ENCODE data around the gene SELENOS. TPM values are rescaled to one million over a fixed set of nuclear protein-coding genes. Genes with fewer than 3 reads are reported as not detected.

SELENOS gene
- polyA plus RNA-seq, 4 donors = 88.2 to 148 (median 132) TPM

- H3K9me3 ChIP-seq (ENCODE audit: control insufficient read depth in 2 of 2, insufficient read depth in 1 of 2, low read depth in 1 of 2, low read length in 1 of 2) = peaks cover 0 to 4% of the 10 kb centered on the region in 2 donors
- FAIRE-seq (no peak), DNase-seq (no peak)
- no peak overlapping the region for H3K27ac ChIP-seq (ENCODE audit: low read depth in 1 of 3, low read length in 2 of 3)
- 83 to 95% (median 86%) methylated on average over 5 of the region's 5 CpGs for WGBS, 3 donors
- no peaks in the 10 kb centered on the region for H3K27me3 ChIP-seq (ENCODE audit: control insufficient read depth in 3 of 3, insufficient read depth in 3 of 3, low read length in 3 of 3)
- H3K4me1 ChIP-seq (ENCODE audit: control insufficient read depth in 3 of 3, insufficient read depth in 2 of 3, low read depth in 1 of 3, low read length in 2 of 3) = peaks cover 0 to 4% (median 0%) of the 10 kb centered on the region in 3 donors
- no peak overlapping the region for H3K4me3 ChIP-seq (ENCODE audit: low read depth in 1 of 3, low read length in 3 of 3)
- peaks cover 0 to 29% (median 5%) of the 10 kb centered on the region in 3 donors for H3K36me3 ChIP-seq (ENCODE audit: control insufficient read depth in 3 of 3, insufficient read depth in 2 of 3, low read depth in 1 of 3, low read length in 3 of 3)
Observed at GRCh38 chr15:101232677-101233076, 44.6 kb downstream of the SELENOS start.

DNA sequence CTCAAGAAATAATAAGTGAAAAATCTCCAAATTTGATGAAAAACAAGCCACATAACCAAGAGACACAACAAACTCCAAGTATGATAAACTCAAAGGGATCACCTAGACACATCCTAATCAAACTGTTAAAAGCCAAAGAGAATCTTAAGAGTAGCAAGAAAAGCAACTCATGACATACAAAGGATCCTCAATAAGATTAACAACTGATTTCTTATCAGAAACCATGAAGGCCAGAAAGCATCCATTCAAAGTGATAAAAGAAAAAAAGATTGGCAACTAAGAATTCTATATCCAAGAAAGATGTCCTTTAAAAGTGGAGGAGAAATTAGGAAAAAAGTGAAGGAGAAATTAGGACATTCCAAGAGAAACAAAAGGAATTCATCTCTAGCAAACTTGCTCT lies 49.0 kb downstream of the SELENOS start:
- DNase-seq (no peak), FAIRE-seq (no peak)
- Histone ChIP-seq H3K4me1 (ENCODE audit: control insufficient read depth in 3 of 3, insufficient read depth in 2 of 3, low read depth in 1 of 3, low read length in 2 of 3) (no peaks in the 10 kb centered on the region), H3K27ac (ENCODE audit: low read depth in 1 of 3, low read length in 2 of 3) (no peak overlapping the region), H3K4me3 (ENCODE audit: low read depth in 1 of 3, low read length in 3 of 3) (no peak overlapping the region), H3K36me3 (ENCODE audit: control insufficient read depth in 3 of 3, insufficient read depth in 2 of 3, low read depth in 1 of 3, low read length in 3 of 3) (peaks cover 0 to 23% (median 3%) of the 10 kb centered on the region in 3 donors), H3K27me3 (ENCODE audit: control insufficient read depth in 3 of 3, insufficient read depth in 3 of 3, low read length in 3 of 3) (no peaks in the 10 kb centered on the region), H3K9me3 (ENCODE audit: control insufficient read depth in 2 of 2, insufficient read depth in 1 of 2, low read depth in 1 of 2, low read length in 1 of 2) (peaks cover 0 to 4% of the 10 kb centered on the region in 2 donors)

- H3K4me1 ChIP-seq (ENCODE audit: control insufficient read depth in 3 of 3, insufficient read depth in 2 of 3, low read depth in 1 of 3, low read length in 2 of 3) = peaks cover 0 to 5% (median 0%) of the 10 kb centered on the region in 3 donors
- peaks cover 0 to 17% (median 0%) of the 10 kb centered on the region in 3 donors for H3K36me3 ChIP-seq (ENCODE audit: control insufficient read depth in 3 of 3, insufficient read depth in 2 of 3, low read depth in 1 of 3, low read length in 3 of 3)
- WGBS, 3 donors = 60 to 78% (median 77%) methylated on average over 5 of the region's 5 CpGs
- H3K27me3 ChIP-seq (ENCODE audit: control insufficient read depth in 3 of 3, insufficient read depth in 3 of 3, low read length in 3 of 3) = no peaks in the 10 kb centered on the region
- no peak overlapping the region for H3K27ac ChIP-seq (ENCODE audit: low read depth in 1 of 3, low read length in 2 of 3)
- peaks cover 0 to 4% of the 10 kb centered on the region in 2 donors for H3K9me3 ChIP-seq (ENCODE audit: control insufficient read depth in 2 of 2, insufficient read depth in 1 of 2, low read depth in 1 of 2, low read length in 1 of 2)
- no peak for FAIRE-seq
- no peak for DNase-seq
- H3K4me3 ChIP-seq (ENCODE audit: low read depth in 1 of 3, low read length in 3 of 3) = no peak overlapping the region
Observed at GRCh38 chr15:101225658-101226057, 51.6 kb downstream of the SELENOS start.

Other genes with a start within 250 kb of the SELENOS start
- 10 to 100 TPM in 1 of 4 donors, 1 to 10 TPM in 3; 1.6 to 13.1 (median 6.0) TPM for gene CHSY1, start 25.4 kb downstream of the SELENOS start, polyA plus RNA-seq
- gene SNRPA1, start 17.8 kb upstream of the SELENOS start, polyA plus RNA-seq = 10 to 100 TPM; 62.3 to 82.7 (median 73.2) TPM
- 10 to 100 TPM in 1 of 4 donors, 1 to 10 TPM in 2, under 1 TPM in 1; 0.67 to 26.2 (median 6.5) TPM for gene PCSK6, start 212.2 kb upstream of the SELENOS start, polyA plus RNA-seq

All from small intestine (tissue), 7 donors.